ENCODE measurements around the gene MYO1E.

Gene MYO1E

DNA sequence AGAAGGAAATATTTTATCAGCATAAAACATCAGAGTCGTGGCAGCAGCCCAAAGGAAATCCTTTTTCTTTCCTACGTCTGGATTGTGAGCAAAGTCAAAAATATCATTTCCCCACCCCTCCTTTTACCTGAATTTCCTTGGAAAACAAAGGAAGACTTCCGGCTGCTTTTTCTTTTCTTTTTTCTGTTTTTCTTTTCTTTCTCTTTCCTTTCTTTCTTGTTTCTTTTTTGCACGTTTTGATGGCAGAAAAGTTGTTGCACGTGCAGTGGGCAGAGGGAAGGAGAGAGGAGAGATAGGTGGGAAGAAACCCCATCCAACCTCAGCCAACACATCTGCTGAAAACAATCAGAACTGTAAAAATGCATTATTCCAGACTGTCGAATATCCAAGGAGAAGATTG, 544 bp upstream of the MYO1E start:
- H3K36me3 ChIP-seq (ENCODE audit: control insufficient read depth, low read length) = peaks cover 3% of the 10 kb centered on the region; the same call in 1 of the 2 replicates
- no peaks in the 10 kb centered on the region for H3K27me3 ChIP-seq (ENCODE audit: control insufficient read depth, low read length)
- H3K9me2 ChIP-seq (replicated peaks; ENCODE audit: control insufficient read depth, low read length) = no peaks in the 10 kb centered on the region
- TF ChIP-seq, protein P1, sequence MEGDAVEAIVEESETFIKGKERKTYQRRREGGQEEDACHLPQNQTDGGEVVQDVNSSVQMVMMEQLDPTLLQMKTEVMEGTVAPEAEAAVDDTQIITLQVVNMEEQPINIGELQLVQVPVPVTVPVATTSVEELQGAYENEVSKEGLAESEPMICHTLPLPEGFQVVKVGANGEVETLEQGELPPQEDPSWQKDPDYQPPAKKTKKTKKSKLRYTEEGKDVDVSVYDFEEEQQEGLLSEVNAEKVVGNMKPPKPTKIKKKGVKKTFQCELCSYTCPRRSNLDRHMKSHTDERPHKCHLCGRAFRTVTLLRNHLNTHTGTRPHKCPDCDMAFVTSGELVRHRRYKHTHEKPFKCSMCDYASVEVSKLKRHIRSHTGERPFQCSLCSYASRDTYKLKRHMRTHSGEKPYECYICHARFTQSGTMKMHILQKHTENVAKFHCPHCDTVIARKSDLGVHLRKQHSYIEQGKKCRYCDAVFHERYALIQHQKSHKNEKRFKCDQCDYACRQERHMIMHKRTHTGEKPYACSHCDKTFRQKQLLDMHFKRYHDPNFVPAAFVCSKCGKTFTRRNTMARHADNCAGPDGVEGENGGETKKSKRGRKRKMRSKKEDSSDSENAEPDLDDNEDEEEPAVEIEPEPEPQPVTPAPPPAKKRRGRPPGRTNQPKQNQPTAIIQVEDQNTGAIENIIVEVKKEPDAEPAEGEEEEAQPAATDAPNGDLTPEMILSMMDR (IDR thresholded peaks at IDR 0.05; ENCODE audit: low read depth, low read length, poor library complexity, severe bottlenecking) = no peak
- no peak for TF ChIP-seq EZH2phosphoT487 (IDR thresholded peaks at IDR 0.05; ENCODE audit: borderline replicate concordance, low read length)
- no peaks in the 10 kb centered on the region for H3K9me3 ChIP-seq (ENCODE audit: control insufficient read depth, insufficient read depth, low read length)
- H3K79me2 ChIP-seq (ENCODE audit: control insufficient read depth, low read length) = peaks cover 46% of the 10 kb centered on the region
- H3K27ac ChIP-seq (ENCODE audit: low read depth, low read length) = no peak overlapping the region
- peaks cover 11% of the 10 kb centered on the region for H3F3A ChIP-seq (ENCODE audit: control insufficient read depth, insufficient read depth)
- no peaks in the 10 kb centered on the region for H4K20me1 ChIP-seq (ENCODE audit: control insufficient read depth, insufficient read depth, low read depth, low read length)
- H3K4me1 ChIP-seq (ENCODE audit: control insufficient read depth, low read length) = peaks cover 69% of the 10 kb centered on the region
- H3K4me3 ChIP-seq (ENCODE audit: low read length) = peak overlapping the region; percentile 77
- H3K4me2 ChIP-seq (ENCODE audit: low read length) = peak overlapping the region; percentile 75

DNA sequence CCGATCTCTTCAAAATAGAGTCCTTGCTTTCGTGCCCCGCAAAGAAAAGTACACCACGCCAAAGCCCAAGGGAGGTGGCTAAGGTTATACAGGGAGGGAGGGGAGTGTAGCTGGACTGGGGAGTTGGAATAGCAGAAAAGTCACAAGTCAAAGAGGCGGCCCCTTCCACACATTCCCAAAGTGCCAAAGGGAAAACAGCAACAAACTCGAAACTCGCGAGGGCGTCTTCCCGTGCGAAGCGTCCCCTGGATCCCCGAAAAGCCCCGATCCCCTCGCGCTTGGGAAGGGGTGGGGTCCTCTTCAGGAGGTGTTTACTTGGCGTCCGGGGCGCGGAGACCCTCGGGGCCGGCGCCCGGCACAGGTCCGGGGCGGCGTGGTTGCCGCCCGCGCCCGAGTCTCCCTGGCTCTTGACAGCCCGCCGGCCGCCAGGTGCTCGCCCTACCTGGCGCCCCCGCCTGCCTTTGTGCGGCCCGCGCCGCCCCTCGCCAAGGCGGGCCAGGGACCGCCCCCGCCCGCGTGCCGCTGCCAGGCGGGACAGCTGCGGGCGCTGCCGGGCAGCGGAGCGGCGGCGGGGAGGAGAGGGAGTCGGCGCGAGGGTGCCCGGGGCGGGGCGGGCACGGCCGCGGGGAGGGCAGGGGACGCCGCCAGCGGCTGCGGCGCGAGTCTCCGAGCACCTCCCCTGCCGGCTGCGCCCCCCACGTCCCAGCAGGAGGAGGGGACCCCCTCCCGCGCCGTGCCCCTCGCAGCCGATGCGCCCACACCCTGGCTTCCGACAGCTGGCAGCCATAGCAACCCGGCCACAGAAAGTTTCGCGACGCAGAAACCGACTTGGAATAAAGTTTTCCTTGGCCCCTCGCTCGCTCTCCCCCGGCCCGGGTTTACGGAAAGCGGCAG, 966 bp downstream of the MYO1E start:
- H3K27ac ChIP-seq (ENCODE audit: low read depth, low read length) = 0 out of 2 replicates have a peak overlapping the region, but pooled peaks have one; percentile 6

DNA sequence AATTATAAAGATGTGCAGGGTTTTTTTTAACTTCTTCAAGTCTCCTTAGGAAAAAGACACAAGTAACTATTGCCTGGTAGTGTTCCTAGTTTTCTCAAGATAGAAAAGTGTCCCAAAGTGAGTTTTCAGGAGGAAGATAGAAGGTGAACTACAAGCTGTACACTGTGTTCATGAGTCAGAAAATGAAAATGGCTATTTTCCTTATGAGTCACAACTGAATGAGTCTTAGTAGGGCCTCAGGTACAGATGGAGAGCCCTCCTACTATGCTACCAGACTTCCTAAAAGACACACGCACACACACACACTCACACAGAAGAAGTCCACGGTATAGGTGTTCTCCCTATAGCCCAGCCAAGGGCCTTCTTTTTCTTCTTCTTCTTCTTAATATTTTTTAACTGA, 3.1 kb downstream of the MYO1E start:
- H3K4me1 ChIP-seq (ENCODE audit: control insufficient read depth, low read length) = peaks cover 47% of the 10 kb centered on the region
- H3K36me3 ChIP-seq (ENCODE audit: control insufficient read depth, low read length) = peaks cover 3% of the 10 kb centered on the region; the same call in 1 of the 2 replicates
- H3K9me2 ChIP-seq (replicated peaks; ENCODE audit: control insufficient read depth, low read length) = no peaks in the 10 kb centered on the region
- peak overlapping the region; percentile 75 for H3K4me2 ChIP-seq (ENCODE audit: low read length)
- H4K20me1 ChIP-seq (ENCODE audit: control insufficient read depth, insufficient read depth, low read depth, low read length) = no peaks in the 10 kb centered on the region
- H3K27ac ChIP-seq (ENCODE audit: low read depth, low read length) = no peak overlapping the region
- H3K9me3 ChIP-seq (ENCODE audit: control insufficient read depth, insufficient read depth, low read length) = no peaks in the 10 kb centered on the region
- H3K4me3 ChIP-seq (ENCODE audit: low read length) = no peak overlapping the region
- peaks cover 11% of the 10 kb centered on the region for H3F3A ChIP-seq (ENCODE audit: control insufficient read depth, insufficient read depth)
- H3K79me2 ChIP-seq (ENCODE audit: control insufficient read depth, low read length) = peaks cover 81% of the 10 kb centered on the region
- no peaks in the 10 kb centered on the region for H3K27me3 ChIP-seq (ENCODE audit: control insufficient read depth, low read length)
- TF ChIP-seq EZH2phosphoT487 (IDR thresholded peaks at IDR 0.05; ENCODE audit: borderline replicate concordance, low read length) = no peak
- TF ChIP-seq, protein P1 (IDR thresholded peaks at IDR 0.05; ENCODE audit: low read depth, low read length, poor library complexity, severe bottlenecking) = no peak

More for the DNA sequence above, 966 bp downstream of the MYO1E start:
- Histone ChIP-seq H4K20me1 (ENCODE audit: control insufficient read depth, insufficient read depth, low read depth, low read length) (no peaks in the 10 kb centered on the region), H3K9me2 (replicated peaks; ENCODE audit: control insufficient read depth, low read length) (no peaks in the 10 kb centered on the region), H3F3A (ENCODE audit: control insufficient read depth, insufficient read depth) (peaks cover 11% of the 10 kb centered on the region), H3K9me3 (ENCODE audit: control insufficient read depth, insufficient read depth, low read length) (no peaks in the 10 kb centered on the region), H3K4me2 (ENCODE audit: low read length) (peak overlapping the region; percentile 75), H3K4me3 (ENCODE audit: low read length) (peak overlapping the region; percentile 77), H3K79me2 (ENCODE audit: control insufficient read depth, low read length) (peaks cover 61% of the 10 kb centered on the region), H3K27me3 (ENCODE audit: control insufficient read depth, low read length) (no peaks in the 10 kb centered on the region), H3K36me3 (ENCODE audit: control insufficient read depth, low read length) (peaks cover 3% of the 10 kb centered on the region; the same call in 1 of the 2 replicates), H3K4me1 (ENCODE audit: control insufficient read depth, low read length) (peaks cover 59% of the 10 kb centered on the region)
- TF ChIP-seq, protein P1 (IDR thresholded peaks at IDR 0.05; ENCODE audit: low read depth, low read length, poor library complexity, severe bottlenecking) = no peak
- no peak for TF ChIP-seq EZH2phosphoT487 (IDR thresholded peaks at IDR 0.05; ENCODE audit: borderline replicate concordance, low read length)
